ENCODE data around the gene STOX2. TPM values are rescaled to one million over a fixed set of nuclear protein-coding genes. Genes with fewer than 3 reads are reported as not detected.
A peak's percentile ranks its signal among the peaks of the same experiment; 100 is the strongest.
"Not testable (repeated sequence)": the region's sequence is repeated elsewhere in the genome, so short reads cannot be mapped to it uniquely, and the experiment has no call there.

STOX2 gene
- total RNA-seq, 1 donor from 2014 or later, result not detected

- H3K27ac Mint-ChIP-seq, result no peak overlapping the region
These were observed 123.7 kb downstream of the STOX2 start for GRCh38 chr4:184028561-184029374.

GRCh38 chr4:184030036-184030435 is 124.9 kb downstream of the STOX2 start:
- Mint-ChIP-seq H3K27ac (no peak overlapping the region), H3K27me3 (ENCODE audit: insufficient read depth) (peaks cover 34% of the 10 kb centered on the region), H3K4me3 (no peak overlapping the region), H3K9me3 (no peaks in the 10 kb centered on the region), H3K36me3 (ENCODE audit: low read depth) (no peaks in the 10 kb centered on the region), H3K4me1 (ENCODE audit: low read depth) (peaks cover 23% of the 10 kb centered on the region)
- no peak for DNase-seq (ENCODE audit: low spot score)
- intact Hi-C loops (cut with micrococcal nuclease), result no loop called here

More at GRCh38 chr4:184028561-184029374, 123.7 kb downstream of the STOX2 start:
- H3K4me1 Mint-ChIP-seq (ENCODE audit: low read depth), result peaks cover 23% of the 10 kb centered on the region
- peaks cover 35% of the 10 kb centered on the region for H3K27me3 Mint-ChIP-seq (ENCODE audit: insufficient read depth)
- H3K4me3 Mint-ChIP-seq, result peak overlapping the region; percentile 81
- intact Hi-C loops (cut with micrococcal nuclease), result no loop called here
- DNase-seq (ENCODE audit: low spot score), result peak; percentile 6
- H3K36me3 Mint-ChIP-seq (ENCODE audit: low read depth), result no peaks in the 10 kb centered on the region
- H3K9me3 Mint-ChIP-seq, result no peaks in the 10 kb centered on the region

GRCh38 chr4:184030764-184031163 is 125.7 kb downstream of the STOX2 start:
- H3K4me3 Mint-ChIP-seq, result no peak overlapping the region
- H3K27me3 Mint-ChIP-seq (ENCODE audit: insufficient read depth), result peaks cover 29% of the 10 kb centered on the region
- no peaks in the 10 kb centered on the region for H3K36me3 Mint-ChIP-seq (ENCODE audit: low read depth)
- intact Hi-C loops (cut with micrococcal nuclease), result no loop called here
- no peak overlapping the region for H3K27ac Mint-ChIP-seq
- peaks cover 23% of the 10 kb centered on the region for H3K4me1 Mint-ChIP-seq (ENCODE audit: low read depth)
- DNase-seq (ENCODE audit: low spot score), result no peak
- H3K9me3 Mint-ChIP-seq, result no peaks in the 10 kb centered on the region

- peaks cover 23% of the 10 kb centered on the region for H3K4me1 Mint-ChIP-seq (ENCODE audit: low read depth)
These were observed 127.0 kb downstream of the STOX2 start for GRCh38 chr4:184032091-184032490.

GRCh38 chr4:184039963-184040383 is 134.9 kb downstream of the STOX2 start:
- no peaks in the 10 kb centered on the region for H3K9me3 Mint-ChIP-seq

More at GRCh38 chr4:184032091-184032490, 127.0 kb downstream of the STOX2 start:
- H3K9me3 Mint-ChIP-seq, result no peaks in the 10 kb centered on the region
- DNase-seq (ENCODE audit: low spot score), result no peak
- H3K27ac Mint-ChIP-seq, result no peak overlapping the region
- H3K27me3 Mint-ChIP-seq (ENCODE audit: insufficient read depth), result peaks cover 24% of the 10 kb centered on the region
- intact Hi-C loops (cut with micrococcal nuclease), result no loop called here
- H3K36me3 Mint-ChIP-seq (ENCODE audit: low read depth), result no peaks in the 10 kb centered on the region
- no peak overlapping the region for H3K4me3 Mint-ChIP-seq

GRCh38 chr4:184041156-184041555 is 136.0 kb downstream of the STOX2 start:
- Mint-ChIP-seq H3K27ac (no peak overlapping the region), H3K36me3 (ENCODE audit: low read depth) (no peaks in the 10 kb centered on the region), H3K9me3 (peaks cover 8% of the 10 kb centered on the region), H3K27me3 (ENCODE audit: insufficient read depth) (peaks cover 42% of the 10 kb centered on the region), H3K4me3 (no peak overlapping the region), H3K4me1 (ENCODE audit: low read depth) (peaks cover 15% of the 10 kb centered on the region)
- intact Hi-C loops (cut with micrococcal nuclease), result no loop called here
- DNase-seq (ENCODE audit: low spot score), result no peak

More at GRCh38 chr4:184039963-184040383, 134.9 kb downstream of the STOX2 start:
- peaks cover 15% of the 10 kb centered on the region for H3K4me1 Mint-ChIP-seq (ENCODE audit: low read depth)
- H3K4me3 Mint-ChIP-seq, result peak overlapping the region; percentile 49
- H3K27ac Mint-ChIP-seq, result no peak overlapping the region
- H3K27me3 Mint-ChIP-seq (ENCODE audit: insufficient read depth), result peaks cover 39% of the 10 kb centered on the region
- DNase-seq (ENCODE audit: low spot score), result no peak
- intact Hi-C loops (cut with micrococcal nuclease), result no loop called here
- no peaks in the 10 kb centered on the region for H3K36me3 Mint-ChIP-seq (ENCODE audit: low read depth)

- peaks cover 10% of the 10 kb centered on the region for H3K27me3 Mint-ChIP-seq (ENCODE audit: insufficient read depth)
- H3K4me3 Mint-ChIP-seq, result no peak overlapping the region
- H3K36me3 Mint-ChIP-seq (ENCODE audit: low read depth), result no peaks in the 10 kb centered on the region
- no peaks in the 10 kb centered on the region for H3K4me1 Mint-ChIP-seq (ENCODE audit: low read depth)
- H3K27ac Mint-ChIP-seq, result no peak overlapping the region
- H3K9me3 Mint-ChIP-seq, result peaks cover 25% of the 10 kb centered on the region
- DNase-seq (ENCODE audit: low spot score), result no peak
- intact Hi-C loops (cut with micrococcal nuclease), result no loop called here
These were observed 141.0 kb downstream of the STOX2 start for GRCh38 chr4:184046148-184046547.

- H3K9me3 Mint-ChIP-seq, result peaks cover 16% of the 10 kb centered on the region
- H3K27me3 Mint-ChIP-seq (ENCODE audit: insufficient read depth); H3K36me3 Mint-ChIP-seq (ENCODE audit: low read depth); DNase-seq (ENCODE audit: low spot score); H3K4me3 Mint-ChIP-seq; H3K4me1 Mint-ChIP-seq (ENCODE audit: low read depth); H3K27ac Mint-ChIP-seq; intact Hi-C loops (cut with micrococcal nuclease): not testable (repeated sequence)
These were observed 146.2 kb downstream of the STOX2 start for GRCh38 chr4:184051262-184051661.

GRCh38 chr4:184052616-184053015 is 147.5 kb downstream of the STOX2 start:
- intact Hi-C loops (cut with micrococcal nuclease), result no loop called here
- no peak for DNase-seq (ENCODE audit: low spot score)
- Mint-ChIP-seq H3K4me3 (no peak overlapping the region), H3K9me3 (peaks cover 4% of the 10 kb centered on the region), H3K36me3 (ENCODE audit: low read depth) (no peaks in the 10 kb centered on the region), H3K27ac (no peak overlapping the region), H3K4me1 (ENCODE audit: low read depth) (no peaks in the 10 kb centered on the region), H3K27me3 (ENCODE audit: insufficient read depth) (no peaks in the 10 kb centered on the region)

- H3K27ac Mint-ChIP-seq, result no peak overlapping the region
- no peaks in the 10 kb centered on the region for H3K9me3 Mint-ChIP-seq
- H3K36me3 Mint-ChIP-seq (ENCODE audit: low read depth), result no peaks in the 10 kb centered on the region
- intact Hi-C loops (cut with micrococcal nuclease), result no loop called here
- H3K4me3 Mint-ChIP-seq, result no peak overlapping the region
- H3K4me1 Mint-ChIP-seq (ENCODE audit: low read depth), result no peaks in the 10 kb centered on the region
- no peaks in the 10 kb centered on the region for H3K27me3 Mint-ChIP-seq (ENCODE audit: insufficient read depth)
- no peak for DNase-seq (ENCODE audit: low spot score)
These were observed 148.3 kb downstream of the STOX2 start for GRCh38 chr4:184053434-184053833.

- intact Hi-C loops (cut with micrococcal nuclease), result no loop called here
- Mint-ChIP-seq H3K4me3 (no peak overlapping the region), H3K27me3 (ENCODE audit: insufficient read depth) (no peaks in the 10 kb centered on the region), H3K9me3 (no peaks in the 10 kb centered on the region), H3K27ac (no peak overlapping the region), H3K36me3 (ENCODE audit: low read depth) (no peaks in the 10 kb centered on the region), H3K4me1 (ENCODE audit: low read depth) (no peaks in the 10 kb centered on the region)
- no peak for DNase-seq (ENCODE audit: low spot score)
These were observed 151.8 kb downstream of the STOX2 start for GRCh38 chr4:184056877-184057276.

- intact Hi-C loops (cut with micrococcal nuclease), result no loop called here
- no peak overlapping the region for H3K4me3 Mint-ChIP-seq
- no peaks in the 10 kb centered on the region for H3K27me3 Mint-ChIP-seq (ENCODE audit: insufficient read depth)
- no peaks in the 10 kb centered on the region for H3K9me3 Mint-ChIP-seq
- no peak for DNase-seq (ENCODE audit: low spot score)
- no peaks in the 10 kb centered on the region for H3K36me3 Mint-ChIP-seq (ENCODE audit: low read depth)
- H3K27ac Mint-ChIP-seq, result no peak overlapping the region
- H3K4me1 Mint-ChIP-seq (ENCODE audit: low read depth), result no peaks in the 10 kb centered on the region
These were observed 152.9 kb downstream of the STOX2 start for GRCh38 chr4:184058026-184058425.

- H3K27ac Mint-ChIP-seq, result no peak overlapping the region
- H3K36me3 Mint-ChIP-seq (ENCODE audit: low read depth), result no peaks in the 10 kb centered on the region
- H3K4me3 Mint-ChIP-seq, result no peak overlapping the region
- H3K4me1 Mint-ChIP-seq (ENCODE audit: low read depth), result no peaks in the 10 kb centered on the region
- DNase-seq (ENCODE audit: low spot score), result no peak
- no peaks in the 10 kb centered on the region for H3K9me3 Mint-ChIP-seq
- intact Hi-C loops (cut with micrococcal nuclease), result no loop called here
- peaks cover under 1% of the 10 kb centered on the region for H3K27me3 Mint-ChIP-seq (ENCODE audit: insufficient read depth)
These were observed 154.0 kb downstream of the STOX2 start for GRCh38 chr4:184059099-184059498.
